Uterus (tissue), 4 donors: ENCODE data around the gene RTN1. TPM values are rescaled to one million over a fixed set of nuclear protein-coding genes. Genes with fewer than 3 reads are reported as not detected.

Experiments
- DNase-seq, 2 donors: peaks; one replicate each; pipeline ENCODE4 v3.0.0-alpha.2; 2019 to 2020
- H3K27ac ChIP-seq, 2 donors: fragments of 200-600 bp; sonication (generic); 1 replicate in 1 of 2; 2 replicates in 1 of 2; pipeline ENCODE4 v1.5.1; 2016 to 2018
- H3K27me3 ChIP-seq, 2 donors: fragments of 200-600 bp; sonication (generic); one replicate each; pipeline ENCODE4 v1.5.1; 2018 to 2019; ENCODE audit warnings: control low read depth in 1 of 2
- H3K36me3 ChIP-seq, 2 donors: fragments of 200-600 bp; sonication (generic); one replicate each; pipeline ENCODE4 v1.5.1; 2019; ENCODE audit warnings: control low read depth in 1 of 2
- H3K4me1 ChIP-seq, 2 donors: fragments of 200-600 bp; sonication (generic); one replicate each; pipeline ENCODE4 v1.5.1; 2018 to 2019; ENCODE audit warnings: control low read depth in 1 of 2
- H3K4me3 ChIP-seq, 2 donors: fragments of 200-600 bp; sonication (generic); 1 replicate in 1 of 2; 2 replicates in 1 of 2; pipeline ENCODE4 v1.5.1; 2018 to 2019; ENCODE audit warnings: mild to moderate bottlenecking in 1 of 2
- H3K9me3 ChIP-seq, 2 donors: fragments of 200-600 bp; sonication (generic); one replicate each; pipeline ENCODE4 v1.5.1; 2019; ENCODE audit warnings: control low read depth in 1 of 2
- POLR2A ChIP-seq, 2 donors: fragments of 450-650 bp; IDR thresholded peaks; one replicate each; pipeline ENCODE4 v1.6.1; 2016; ENCODE audit warnings: antibody characterized with exemption in 2 of 2, mild to moderate bottlenecking in 1 of 2, moderate library complexity in 1 of 2
- intact Hi-C: fragments of 100-400 bp; cut with DNase I; formaldehyde crosslinking; loops from one replicate; pipeline ENCODE4 v1.15.1; 2023; ENCODE audit warnings: low total_unique reads
- total RNA-seq, 4 donors: library from RNA; depleted of rRNA in 3 of 4; stranded (reverse); fragments of >200 nt in 3 of 4; gene quantifications; one replicate each; pipeline versions ENCODE4 v1.1.0 to v1.2.4, GENCODE V29; 2014 to 2023
- TF ChIP-seq, protein P1 (sequence below), 4 experiments: fragments of 200-600 bp in 2 of 4; fragments of 450-650 bp in 2 of 4; sonication (generic) in 2 of 4; IDR thresholded peaks; one replicate each; pipeline ENCODE4 v1.5.1; 2016 to 2019; ENCODE audit warnings: antibody characterized with exemption in 4 of 4, mild to moderate bottlenecking in 2 of 4, moderate library complexity in 1 of 4
- donor health status: DM: yes; HTN: yes; CAD: no.

The RTN1 gene
- total RNA-seq, 4 donors from 2014 or later = 0.26 to 14.4 (median 7.5) TPM

DNA sequence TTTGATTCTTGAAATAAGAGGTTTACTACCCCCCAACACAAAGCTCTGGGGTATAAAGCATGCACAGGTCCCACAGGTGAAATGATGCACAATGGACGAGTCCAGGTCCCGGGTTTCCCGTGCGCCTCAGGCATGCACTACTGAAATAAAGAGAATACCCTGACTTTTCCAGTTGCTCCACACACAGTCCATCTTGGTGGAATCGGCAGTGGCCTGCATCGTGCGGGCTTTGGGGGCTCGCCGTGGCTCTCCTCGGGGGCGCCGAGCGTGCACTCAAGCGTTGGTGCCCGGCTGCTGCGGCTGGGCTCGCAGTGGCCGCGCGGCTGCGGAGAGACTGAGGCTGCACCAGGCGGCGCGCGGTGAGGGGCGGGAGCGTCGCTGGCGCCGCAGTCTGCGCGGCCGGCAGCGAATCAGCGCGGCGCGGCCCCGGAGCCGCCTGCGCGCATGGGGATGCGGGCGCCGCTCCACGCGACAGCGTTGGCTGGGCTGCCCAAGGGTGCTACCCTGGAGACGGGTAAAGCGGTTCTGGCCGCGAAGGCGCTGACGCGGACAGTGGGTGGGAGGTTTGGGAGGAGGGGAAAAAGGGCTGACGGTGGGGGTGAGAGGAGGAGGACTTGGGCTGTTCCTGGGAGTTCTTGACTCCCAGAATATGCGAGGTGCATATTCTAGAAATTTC, 240.2 kb downstream of the RTN1 start:
- no peak overlapping the region for H3K27ac ChIP-seq
- TF ChIP-seq, protein P1, sequence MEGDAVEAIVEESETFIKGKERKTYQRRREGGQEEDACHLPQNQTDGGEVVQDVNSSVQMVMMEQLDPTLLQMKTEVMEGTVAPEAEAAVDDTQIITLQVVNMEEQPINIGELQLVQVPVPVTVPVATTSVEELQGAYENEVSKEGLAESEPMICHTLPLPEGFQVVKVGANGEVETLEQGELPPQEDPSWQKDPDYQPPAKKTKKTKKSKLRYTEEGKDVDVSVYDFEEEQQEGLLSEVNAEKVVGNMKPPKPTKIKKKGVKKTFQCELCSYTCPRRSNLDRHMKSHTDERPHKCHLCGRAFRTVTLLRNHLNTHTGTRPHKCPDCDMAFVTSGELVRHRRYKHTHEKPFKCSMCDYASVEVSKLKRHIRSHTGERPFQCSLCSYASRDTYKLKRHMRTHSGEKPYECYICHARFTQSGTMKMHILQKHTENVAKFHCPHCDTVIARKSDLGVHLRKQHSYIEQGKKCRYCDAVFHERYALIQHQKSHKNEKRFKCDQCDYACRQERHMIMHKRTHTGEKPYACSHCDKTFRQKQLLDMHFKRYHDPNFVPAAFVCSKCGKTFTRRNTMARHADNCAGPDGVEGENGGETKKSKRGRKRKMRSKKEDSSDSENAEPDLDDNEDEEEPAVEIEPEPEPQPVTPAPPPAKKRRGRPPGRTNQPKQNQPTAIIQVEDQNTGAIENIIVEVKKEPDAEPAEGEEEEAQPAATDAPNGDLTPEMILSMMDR (IDR thresholded peaks at IDR 0.05) = no peak
- TF ChIP-seq POLR2A (IDR thresholded peaks at IDR 0.05) = no peak
- H3K36me3 ChIP-seq = no peaks in the 10 kb centered on the region
- peaks cover 0 to 8% of the 10 kb centered on the region in 2 donors for H3K27me3 ChIP-seq
- H3K4me3 ChIP-seq = no peak overlapping the region
- no peaks in the 10 kb centered on the region for H3K9me3 ChIP-seq
- intact Hi-C loops = no loop called here
- no peak for DNase-seq
- no peaks in the 10 kb centered on the region for H3K4me1 ChIP-seq

DNA sequence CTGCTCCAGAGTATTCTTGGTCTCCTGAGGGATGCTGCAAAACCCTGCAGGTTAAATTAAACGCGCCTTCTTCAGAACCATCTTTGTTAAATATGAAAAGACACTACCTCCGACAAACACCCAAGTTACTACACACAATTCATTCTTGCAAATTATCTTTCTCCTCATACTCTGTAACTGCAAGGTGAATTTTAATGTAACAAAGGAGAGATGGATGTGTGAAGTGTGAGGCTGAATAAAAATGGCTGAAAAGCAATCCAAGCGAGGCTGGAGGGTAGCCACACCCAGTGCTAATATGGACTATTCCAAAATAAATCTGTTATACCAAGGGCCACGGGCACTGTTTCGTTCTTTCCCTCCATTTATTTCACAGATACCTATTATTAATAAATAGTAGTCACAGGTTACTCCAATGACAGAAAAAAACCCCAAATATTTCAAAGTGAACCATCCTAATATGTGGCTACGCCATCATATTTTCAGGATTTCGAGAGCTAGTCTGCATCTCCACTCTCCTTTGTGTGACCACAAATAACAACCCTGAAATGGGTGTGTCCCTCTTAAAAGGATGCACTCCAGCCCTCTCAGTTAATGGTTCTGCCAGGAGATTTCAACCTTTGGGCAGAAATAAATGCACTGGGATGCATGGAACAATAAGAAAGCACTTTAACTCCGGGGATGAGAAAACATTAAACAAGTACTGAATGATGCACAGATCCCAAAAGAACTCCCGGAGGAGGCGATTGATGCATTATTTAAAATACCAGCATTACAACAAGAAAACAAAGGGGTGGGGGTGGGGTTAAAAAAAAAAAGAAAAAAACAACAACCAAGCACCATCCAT, 240.9 kb downstream of the RTN1 start:
- no peaks in the 10 kb centered on the region for H3K4me1 ChIP-seq
- H3K27me3 ChIP-seq = peaks cover 0 to 8% of the 10 kb centered on the region in 2 donors
- TF ChIP-seq, protein P1 (IDR thresholded peaks at IDR 0.05) = no peak
- no peak for TF ChIP-seq POLR2A (IDR thresholded peaks at IDR 0.05)
- intact Hi-C loops = no loop called here
- no peak overlapping the region for H3K4me3 ChIP-seq
- H3K36me3 ChIP-seq = no peaks in the 10 kb centered on the region
- DNase-seq = no peak
- H3K9me3 ChIP-seq = no peaks in the 10 kb centered on the region
- H3K27ac ChIP-seq = no peak overlapping the region

DNA sequence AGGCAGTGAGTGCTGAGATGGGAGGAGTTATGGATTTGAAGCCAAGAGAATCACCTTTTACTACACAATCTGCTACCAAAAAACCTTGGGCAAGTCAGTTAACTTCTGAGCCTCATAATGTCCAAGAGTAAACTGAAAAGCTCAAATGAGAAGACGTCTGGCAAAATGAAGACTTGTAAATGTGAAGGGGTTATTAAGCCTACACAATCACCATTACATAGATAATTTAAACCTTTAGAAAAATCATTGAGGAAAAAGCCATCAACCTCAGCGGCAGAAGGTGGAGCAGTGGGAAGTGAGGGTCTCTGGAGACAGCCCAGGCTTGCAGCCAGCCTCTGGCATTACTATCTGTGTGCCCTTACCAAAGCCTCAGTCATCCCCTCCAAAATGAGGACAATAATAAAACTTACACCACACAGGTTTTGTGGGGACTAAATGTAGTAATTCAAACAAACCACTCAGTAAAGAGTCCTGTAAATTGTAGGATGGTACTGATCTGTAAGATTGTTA, 243.5 kb downstream of the RTN1 start:
- H3K27ac ChIP-seq = no peak overlapping the region
- no peak for DNase-seq
- TF ChIP-seq POLR2A (IDR thresholded peaks at IDR 0.05) = no peak
- TF ChIP-seq, protein P1 (IDR thresholded peaks at IDR 0.05) = no peak
- H3K4me3 ChIP-seq = no peak overlapping the region
- intact Hi-C loops = no loop called here
- H3K9me3 ChIP-seq = no peaks in the 10 kb centered on the region
- peaks cover 0 to 8% of the 10 kb centered on the region in 2 donors for H3K27me3 ChIP-seq
- no peaks in the 10 kb centered on the region for H3K36me3 ChIP-seq
- no peaks in the 10 kb centered on the region for H3K4me1 ChIP-seq

DNA sequence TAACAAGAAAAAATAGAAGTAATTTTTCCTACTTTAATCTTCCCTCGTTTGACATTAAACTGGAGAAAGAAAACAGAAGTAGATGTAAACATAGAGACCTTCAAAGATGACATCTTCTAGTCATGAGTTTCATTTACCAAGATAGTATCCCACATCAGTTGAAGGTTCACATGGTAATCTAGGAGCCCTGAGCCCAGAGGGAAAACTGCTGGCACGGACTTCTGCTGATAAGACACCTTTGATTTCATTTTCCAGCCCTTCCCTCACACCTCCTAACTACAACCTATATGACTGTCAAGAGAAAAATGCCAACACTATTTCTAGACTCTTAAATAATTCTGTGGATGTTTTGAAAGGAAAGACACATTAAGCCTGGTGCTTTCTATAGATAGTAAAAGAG, 247.9 kb downstream of the RTN1 start:
- no peak for TF ChIP-seq POLR2A (IDR thresholded peaks at IDR 0.05)
- TF ChIP-seq, protein P1 (IDR thresholded peaks at IDR 0.05) = no peak

DNA sequence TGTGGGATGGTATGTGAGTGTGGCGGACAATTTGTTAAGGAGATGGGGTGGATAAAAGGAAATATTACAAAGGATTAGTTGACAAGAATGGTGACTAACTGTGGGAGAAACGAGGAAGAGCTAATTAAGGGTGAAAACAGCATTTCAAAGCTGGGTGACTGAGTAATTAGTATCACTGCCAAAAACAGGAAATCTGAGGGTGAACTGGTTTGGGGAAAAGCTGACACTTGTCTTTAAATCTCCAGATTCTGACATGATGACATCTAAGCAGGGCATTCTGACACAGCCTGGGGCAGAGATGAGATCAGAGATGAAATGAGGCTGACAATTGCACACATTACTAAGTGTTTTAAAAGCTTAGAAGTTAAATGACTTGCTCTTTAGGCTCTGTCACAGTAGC, 251.5 kb downstream of the RTN1 start:
- H3K27me3 ChIP-seq = no peaks in the 10 kb centered on the region
- H3K4me1 ChIP-seq = no peaks in the 10 kb centered on the region
- intact Hi-C loops = no loop called here
- no peaks in the 10 kb centered on the region for H3K9me3 ChIP-seq
- no peak overlapping the region for H3K27ac ChIP-seq
- DNase-seq = no peak
- H3K4me3 ChIP-seq = no peak overlapping the region
- no peaks in the 10 kb centered on the region for H3K36me3 ChIP-seq
- TF ChIP-seq POLR2A (IDR thresholded peaks at IDR 0.05) = no peak
- TF ChIP-seq, protein P1 (IDR thresholded peaks at IDR 0.05) = no peak

More for the DNA sequence above, 247.9 kb downstream of the RTN1 start:
- H3K36me3 ChIP-seq = no peaks in the 10 kb centered on the region
- no peak for DNase-seq
- H3K27ac ChIP-seq = no peak overlapping the region
- intact Hi-C loops = no loop called here
- no peaks in the 10 kb centered on the region for H3K27me3 ChIP-seq
- H3K4me3 ChIP-seq = no peak overlapping the region
- no peaks in the 10 kb centered on the region for H3K4me1 ChIP-seq
- no peaks in the 10 kb centered on the region for H3K9me3 ChIP-seq
